Measurements from ENCODE around the gene CDAN1. TPM values are rescaled to one million over a fixed set of nuclear protein-coding genes. Genes with fewer than 3 reads are reported as not detected.

The CDAN1 gene
- total RNA-seq, 1 donor from 2014 or later, result 29.7 TPM

- H3K4me1 Mint-ChIP-seq, result no peaks in the 10 kb centered on the region
- H3K27me3 Mint-ChIP-seq, result no peaks in the 10 kb centered on the region
- no peak overlapping the region for H3K27ac Mint-ChIP-seq
- H3K36me3 Mint-ChIP-seq (ENCODE audit: low read depth), result peaks cover 43% of the 10 kb centered on the region
- no peak for DNase-seq
- peaks cover 15% of the 10 kb centered on the region for H3K9me3 Mint-ChIP-seq
- intact Hi-C loops (cut with micrococcal nuclease), result no loop called here
- no peak overlapping the region for H3K4me3 Mint-ChIP-seq
These were observed 12.3 kb upstream of the CDAN1 start for GRCh38 chr15:42749266-42749665.

- intact Hi-C loops (cut with micrococcal nuclease), result no loop called here
- Mint-ChIP-seq H3K4me3 (no peak overlapping the region), H3K9me3 (no peaks in the 10 kb centered on the region)
These were observed 7.3 kb upstream of the CDAN1 start for GRCh38 chr15:42744195-42744594.

GRCh38 chr15:42742149-42742548 lies 5.2 kb upstream of the CDAN1 start:
- intact Hi-C loops (cut with micrococcal nuclease), result no loop called here
- no peak overlapping the region for H3K27ac Mint-ChIP-seq
- H3K27me3 Mint-ChIP-seq, result no peaks in the 10 kb centered on the region
- DNase-seq, result no peak
- H3K4me1 Mint-ChIP-seq, result peaks cover 5% of the 10 kb centered on the region
- H3K36me3 Mint-ChIP-seq (ENCODE audit: low read depth), result peaks cover 8% of the 10 kb centered on the region
- no peak overlapping the region for H3K4me3 Mint-ChIP-seq
- H3K9me3 Mint-ChIP-seq, result no peaks in the 10 kb centered on the region

More at GRCh38 chr15:42744195-42744594, 7.3 kb upstream of the CDAN1 start:
- Mint-ChIP-seq H3K27me3 (no peaks in the 10 kb centered on the region), H3K4me1 (no peaks in the 10 kb centered on the region), H3K27ac (no peak overlapping the region), H3K36me3 (ENCODE audit: low read depth) (peaks cover 8% of the 10 kb centered on the region)
- no peak for DNase-seq

GRCh38 chr15:42741710-42742109 lies 4.8 kb upstream of the CDAN1 start:
- H3K4me3 Mint-ChIP-seq, result no peak overlapping the region
- H3K4me1 Mint-ChIP-seq, result peaks cover 5% of the 10 kb centered on the region
- no peaks in the 10 kb centered on the region for H3K9me3 Mint-ChIP-seq
- no peak overlapping the region for H3K27ac Mint-ChIP-seq
- no peaks in the 10 kb centered on the region for H3K27me3 Mint-ChIP-seq
- H3K36me3 Mint-ChIP-seq (ENCODE audit: low read depth), result peaks cover 8% of the 10 kb centered on the region
- intact Hi-C loops (cut with micrococcal nuclease), result no loop called here
- DNase-seq, result no peak

GRCh38 chr15:42737529-42738328 lies 801 bp upstream of the CDAN1 start:
- Mint-ChIP-seq H3K27ac (peak overlapping the region; percentile 78), H3K9me3 (no peaks in the 10 kb centered on the region), H3K4me3 (peak overlapping the region; percentile 83), H3K4me1 (peaks cover 9% of the 10 kb centered on the region), H3K27me3 (no peaks in the 10 kb centered on the region), H3K36me3 (ENCODE audit: low read depth) (peaks cover 12% of the 10 kb centered on the region)
- intact Hi-C loops (cut with micrococcal nuclease), result loop anchor here (1.0 kb wide), 1 partner anchor 184 kb away; no protein-coding TSS in a partner anchor
- DNase-seq, result no peak

GRCh38 chr15:42736178-42736792 lies 643 bp downstream of the CDAN1 start:
- Mint-ChIP-seq H3K36me3 (ENCODE audit: low read depth) (peaks cover 25% of the 10 kb centered on the region), H3K27me3 (no peaks in the 10 kb centered on the region), H3K4me1 (peaks cover 9% of the 10 kb centered on the region), H3K27ac (peak overlapping the region; percentile 52), H3K4me3 (peak overlapping the region; percentile 83), H3K9me3 (no peaks in the 10 kb centered on the region)
- intact Hi-C loops (cut with micrococcal nuclease), result no loop called here
- peak; percentile 79 for DNase-seq

- Mint-ChIP-seq H3K27me3 (no peaks in the 10 kb centered on the region), H3K4me1 (peaks cover 9% of the 10 kb centered on the region), H3K27ac (peak overlapping the region; percentile 52), H3K4me3 (peak overlapping the region; percentile 83), H3K36me3 (ENCODE audit: low read depth) (peaks cover 29% of the 10 kb centered on the region), H3K9me3 (no peaks in the 10 kb centered on the region)
- intact Hi-C loops (cut with micrococcal nuclease), result no loop called here
- DNase-seq, result no peak
These were observed 1.4 kb downstream of the CDAN1 start for GRCh38 chr15:42735382-42736165.

- DNase-seq, result no peak
- peak overlapping the region; percentile 20 for H3K4me3 Mint-ChIP-seq
These were observed 2.8 kb downstream of the CDAN1 start for GRCh38 chr15:42734076-42734672.

GRCh38 chr15:42733027-42733426 lies 3.9 kb downstream of the CDAN1 start:
- Mint-ChIP-seq H3K4me3 (no peak overlapping the region), H3K27ac (no peak overlapping the region)
- intact Hi-C loops (cut with micrococcal nuclease), result no loop called here

More at GRCh38 chr15:42734076-42734672, 2.8 kb downstream of the CDAN1 start:
- Mint-ChIP-seq H3K9me3 (no peaks in the 10 kb centered on the region), H3K27me3 (no peaks in the 10 kb centered on the region), H3K27ac (no peak overlapping the region), H3K4me1 (peaks cover 9% of the 10 kb centered on the region), H3K36me3 (ENCODE audit: low read depth) (peaks cover 37% of the 10 kb centered on the region)
- intact Hi-C loops (cut with micrococcal nuclease), result no loop called here

GRCh38 chr15:42732095-42732827 lies 4.7 kb downstream of the CDAN1 start:
- H3K9me3 Mint-ChIP-seq, result no peaks in the 10 kb centered on the region
- DNase-seq, result no peak
- intact Hi-C loops (cut with micrococcal nuclease), result no loop called here
- H3K27me3 Mint-ChIP-seq, result no peaks in the 10 kb centered on the region
- H3K4me1 Mint-ChIP-seq, result peaks cover 5% of the 10 kb centered on the region
- H3K36me3 Mint-ChIP-seq (ENCODE audit: low read depth), result peaks cover 45% of the 10 kb centered on the region
- H3K27ac Mint-ChIP-seq, result no peak overlapping the region
- no peak overlapping the region for H3K4me3 Mint-ChIP-seq

More at GRCh38 chr15:42733027-42733426, 3.9 kb downstream of the CDAN1 start:
- Mint-ChIP-seq H3K27me3 (no peaks in the 10 kb centered on the region), H3K4me1 (peaks cover 9% of the 10 kb centered on the region), H3K36me3 (ENCODE audit: low read depth) (peaks cover 39% of the 10 kb centered on the region), H3K9me3 (no peaks in the 10 kb centered on the region)
- DNase-seq, result no peak

GRCh38 chr15:42731461-42731860 lies 5.5 kb downstream of the CDAN1 start:
- Mint-ChIP-seq H3K4me1 (peaks cover 5% of the 10 kb centered on the region), H3K9me3 (no peaks in the 10 kb centered on the region), H3K36me3 (ENCODE audit: low read depth) (peaks cover 49% of the 10 kb centered on the region), H3K27ac (no peak overlapping the region), H3K27me3 (no peaks in the 10 kb centered on the region), H3K4me3 (no peak overlapping the region)
- DNase-seq, result no peak
- intact Hi-C loops (cut with micrococcal nuclease), result no loop called here

GRCh38 chr15:42730536-42730935 lies 6.4 kb downstream of the CDAN1 start:
- no peaks in the 10 kb centered on the region for H3K27me3 Mint-ChIP-seq
- intact Hi-C loops (cut with micrococcal nuclease), result no loop called here
- H3K4me1 Mint-ChIP-seq, result peaks cover 2% of the 10 kb centered on the region
- H3K36me3 Mint-ChIP-seq (ENCODE audit: low read depth), result peaks cover 54% of the 10 kb centered on the region
- H3K9me3 Mint-ChIP-seq, result no peaks in the 10 kb centered on the region
- H3K27ac Mint-ChIP-seq, result no peak overlapping the region
- no peak for DNase-seq
- H3K4me3 Mint-ChIP-seq, result no peak overlapping the region

GRCh38 chr15:42730135-42730534 lies 6.8 kb downstream of the CDAN1 start:
- H3K27me3 Mint-ChIP-seq, result no peaks in the 10 kb centered on the region
- peaks cover 58% of the 10 kb centered on the region for H3K36me3 Mint-ChIP-seq (ENCODE audit: low read depth)
- no peak overlapping the region for H3K4me3 Mint-ChIP-seq
- intact Hi-C loops (cut with micrococcal nuclease), result no loop called here
- peak overlapping the region; percentile 78 for H3K27ac Mint-ChIP-seq
- DNase-seq, result no peak
- H3K9me3 Mint-ChIP-seq, result no peaks in the 10 kb centered on the region
- peaks cover 2% of the 10 kb centered on the region for H3K4me1 Mint-ChIP-seq
